Prostate gland (tissue), 2 donors: ENCODE measurements around the gene CACNA1D.

Experiments
- POLR2A ChIP-seq: fragments of 450-650 bp; IDR thresholded peaks from one replicate; pipeline ENCODE4 v1.6.1; 2016; ENCODE audit warnings: antibody characterized with exemption, mild to moderate bottlenecking
- POLR2AphosphoS5 ChIP-seq: sonication (generic); formaldehyde crosslinking; IDR thresholded peaks from one replicate; pipeline ENCODE4 v1.6.1; 2017; ENCODE audit warnings: antibody characterized with exemption
- TF ChIP-seq, protein P1 (sequence below), 4 experiments: fragments of 200-600 bp in 2 of 4; fragments of 450-650 bp in 2 of 4; sonication (generic) in 2 of 4; IDR thresholded peaks; 1 replicate in 3 of 4; 2 replicates in 1 of 4; pipeline ENCODE4 v1.5.1; 2016 to 2019; ENCODE audit warnings: antibody characterized with exemption in 4 of 4, mild to moderate bottlenecking in 2 of 4, moderate library complexity in 2 of 4

DNA sequence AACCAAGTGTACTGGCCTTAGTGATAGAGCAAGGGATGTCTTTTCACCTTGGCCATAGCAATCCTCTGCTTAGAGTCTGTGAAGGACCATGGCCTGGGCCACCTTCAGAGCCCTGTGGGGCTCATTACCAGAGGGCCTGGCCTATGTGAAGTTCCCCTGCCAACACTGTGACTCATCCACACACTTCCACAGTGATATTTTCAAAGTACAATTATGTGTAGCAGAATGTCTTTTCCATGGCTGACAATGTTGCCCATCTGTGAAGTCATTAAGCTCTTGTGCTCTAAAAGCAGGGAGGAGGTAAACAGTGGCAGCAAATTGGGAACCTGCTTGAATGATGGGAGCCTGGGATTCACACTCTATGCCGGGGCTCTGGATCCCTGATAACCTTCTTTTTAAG lies 12.2 kb upstream of the CACNA1D start:
- TF ChIP-seq, protein P1, sequence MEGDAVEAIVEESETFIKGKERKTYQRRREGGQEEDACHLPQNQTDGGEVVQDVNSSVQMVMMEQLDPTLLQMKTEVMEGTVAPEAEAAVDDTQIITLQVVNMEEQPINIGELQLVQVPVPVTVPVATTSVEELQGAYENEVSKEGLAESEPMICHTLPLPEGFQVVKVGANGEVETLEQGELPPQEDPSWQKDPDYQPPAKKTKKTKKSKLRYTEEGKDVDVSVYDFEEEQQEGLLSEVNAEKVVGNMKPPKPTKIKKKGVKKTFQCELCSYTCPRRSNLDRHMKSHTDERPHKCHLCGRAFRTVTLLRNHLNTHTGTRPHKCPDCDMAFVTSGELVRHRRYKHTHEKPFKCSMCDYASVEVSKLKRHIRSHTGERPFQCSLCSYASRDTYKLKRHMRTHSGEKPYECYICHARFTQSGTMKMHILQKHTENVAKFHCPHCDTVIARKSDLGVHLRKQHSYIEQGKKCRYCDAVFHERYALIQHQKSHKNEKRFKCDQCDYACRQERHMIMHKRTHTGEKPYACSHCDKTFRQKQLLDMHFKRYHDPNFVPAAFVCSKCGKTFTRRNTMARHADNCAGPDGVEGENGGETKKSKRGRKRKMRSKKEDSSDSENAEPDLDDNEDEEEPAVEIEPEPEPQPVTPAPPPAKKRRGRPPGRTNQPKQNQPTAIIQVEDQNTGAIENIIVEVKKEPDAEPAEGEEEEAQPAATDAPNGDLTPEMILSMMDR (IDR thresholded peaks at IDR 0.05), result no peak
- TF ChIP-seq POLR2AphosphoS5 (no peak), POLR2A (no peak)
